Stimulated activated CD4-positive, alpha-beta T cell treated with anti-CD3 and anti-CD28 coated beads, TNF-alpha, amount 100 ng/mL, for 24 hours (primary cell): ENCODE measurements around the gene DPF1.
"Not testable (repeated sequence)": the region's sequence is repeated elsewhere in the genome, so short reads cannot be mapped to it uniquely, and the experiment has no call there.

Experiments used
- DNase-seq, 3 experiments: peaks; one replicate each; pipeline ENCODE4 v3.0.0-alpha.2; 2020; ENCODE audit warnings: low read depth in 3 of 3

Gene DPF1

DNA sequence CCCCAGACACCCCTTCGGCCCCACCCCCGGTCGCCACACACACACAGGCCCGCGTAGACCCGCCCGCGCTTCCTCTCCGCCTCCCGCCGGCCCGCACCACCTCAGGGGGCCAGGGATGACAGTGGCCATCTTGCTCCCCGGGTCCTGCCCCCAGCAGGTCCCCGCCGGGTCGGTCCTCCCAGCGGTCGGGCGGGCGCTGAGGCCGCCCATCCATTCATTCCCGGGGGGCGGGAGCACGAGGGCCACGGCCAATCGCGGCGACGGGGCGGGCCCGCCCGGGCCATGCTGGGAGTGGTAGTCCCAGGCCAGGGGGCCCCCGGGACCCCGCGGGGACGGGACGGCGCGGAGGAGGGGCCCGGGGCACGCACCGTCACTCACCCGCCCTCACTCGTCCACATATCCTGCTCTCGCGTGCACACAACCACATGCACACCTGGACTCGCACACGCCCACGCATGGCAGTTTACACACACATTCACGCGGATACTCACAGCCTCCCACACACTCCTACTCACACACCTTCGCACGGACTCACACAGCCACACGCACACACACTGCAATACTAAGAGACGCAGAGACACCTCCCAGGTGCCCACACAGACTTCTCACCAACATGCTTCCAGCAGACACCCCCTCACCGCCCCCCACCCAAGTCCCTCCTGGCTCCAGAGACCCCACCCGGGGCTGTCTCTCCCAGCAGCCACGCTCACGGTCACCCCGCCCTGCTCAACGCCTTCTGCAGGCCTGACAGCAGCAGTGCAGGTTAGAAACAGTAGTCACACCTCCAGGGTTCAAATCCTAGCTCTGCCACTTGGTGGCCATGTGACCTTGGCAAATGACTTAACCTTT, at the start of gene DPF1:
DPF1 (minus strand) TSS at position 209 of the 849 bp plus-strand sequence; CDS start at position 129, 80 bp downstream.
- DNase-seq, result peak; percentile 9 to 61 (median 25)

DNA sequence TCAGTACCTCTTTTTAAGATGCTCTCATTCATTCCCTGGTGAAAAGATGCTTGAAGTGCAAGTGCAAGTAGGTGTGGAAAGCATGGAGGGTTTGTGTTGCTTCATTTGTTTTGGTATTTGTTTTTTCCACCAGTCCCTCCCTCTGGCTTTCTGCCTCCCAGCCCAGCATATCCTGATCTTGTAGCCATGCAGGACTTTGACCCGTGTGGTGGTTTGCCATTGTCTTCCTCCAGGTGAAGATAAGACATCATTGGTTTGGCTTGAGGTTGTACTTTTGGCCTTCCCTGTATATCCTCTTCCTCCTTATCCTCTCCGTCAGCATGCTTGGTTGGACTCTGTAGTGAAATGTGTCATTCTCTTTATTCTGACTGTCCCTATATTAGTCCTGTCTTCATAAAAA, 49.5 kb upstream of the DPF1 start:
- no peak for DNase-seq

DNA sequence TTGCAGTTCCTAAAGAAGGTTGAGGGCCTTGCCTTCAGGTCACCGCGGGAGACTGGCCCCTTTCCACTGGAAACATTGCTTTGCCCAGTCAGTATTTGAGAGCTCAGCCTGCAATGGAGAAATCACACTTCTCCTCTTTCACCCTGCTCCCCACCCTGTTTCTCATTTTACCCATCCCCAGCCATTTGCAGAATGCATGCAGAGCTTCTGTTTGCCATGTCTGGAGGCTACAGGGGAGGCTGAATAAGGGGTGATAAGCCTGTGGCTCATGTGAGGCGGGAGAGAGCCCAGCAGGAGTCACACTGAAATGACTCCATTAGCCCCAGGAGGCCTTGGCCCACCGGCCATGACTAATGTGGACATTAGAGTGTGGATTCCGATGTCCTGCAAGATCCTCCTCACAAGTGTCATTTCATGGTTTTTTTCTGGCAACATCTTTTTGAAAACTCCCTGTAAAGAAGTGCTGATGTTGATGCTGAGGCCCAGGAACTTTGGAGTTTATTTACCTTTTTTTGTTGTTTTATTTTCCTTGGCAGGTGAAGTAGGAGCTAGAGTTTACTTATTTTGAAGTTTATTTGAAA, 46.7 kb upstream of the DPF1 start:
- no peak for DNase-seq

DNA sequence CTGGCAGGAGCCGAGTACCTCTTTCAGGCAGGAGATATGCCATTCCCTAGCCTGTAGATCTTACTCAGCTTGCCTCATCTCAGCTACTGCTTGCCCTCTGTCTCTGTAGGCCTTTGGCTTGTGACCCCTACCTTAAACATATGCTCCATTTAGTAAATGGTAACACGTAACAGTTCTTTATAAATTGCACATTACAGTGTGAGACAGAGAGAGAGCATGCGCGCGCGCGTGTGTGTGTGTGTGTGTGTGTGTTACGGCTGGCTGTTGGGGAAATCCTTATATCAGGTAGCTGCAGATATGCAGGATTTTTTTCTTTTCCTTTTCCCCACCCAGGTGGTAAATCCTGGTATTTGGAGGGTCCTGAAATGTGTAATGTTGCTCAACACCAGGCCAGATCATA, 44.5 kb upstream of the DPF1 start:
- no peak for DNase-seq

DNA sequence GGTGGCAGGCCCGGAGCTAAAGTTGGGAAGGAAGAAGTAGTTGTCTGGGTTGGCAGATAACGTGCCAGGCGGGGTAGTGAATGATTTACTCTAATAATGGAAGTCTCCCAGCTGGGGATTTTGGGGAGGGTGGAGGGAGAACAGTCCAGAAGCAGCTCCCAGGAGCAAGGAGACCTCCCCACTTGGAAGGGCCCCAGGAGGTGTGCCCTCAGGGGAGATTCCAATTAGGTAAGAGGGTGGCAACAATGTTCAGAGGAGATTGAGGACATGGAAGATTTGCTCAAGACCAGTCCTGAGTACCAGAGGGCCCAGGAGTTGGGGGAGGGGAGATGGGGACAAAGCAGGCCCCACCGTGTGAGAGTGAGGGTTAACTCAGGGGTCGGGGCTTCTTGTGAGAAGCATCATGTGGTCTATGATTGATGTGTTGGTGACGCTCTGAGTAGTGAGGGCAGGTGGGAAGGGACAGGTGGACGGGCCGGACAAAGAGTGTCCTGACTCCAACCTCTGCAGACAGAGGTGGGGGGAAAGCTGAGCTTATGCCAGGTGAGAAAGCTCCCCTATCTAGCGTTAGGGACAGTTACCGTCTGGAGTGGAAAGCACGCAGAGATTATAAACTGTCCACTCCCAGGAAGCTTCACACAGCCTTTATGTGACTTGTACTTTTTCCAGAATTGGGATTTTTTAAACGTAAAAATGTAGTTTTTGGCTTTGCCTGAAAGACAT, 43.9 kb upstream of the DPF1 start:
- no peak for DNase-seq

DNA sequence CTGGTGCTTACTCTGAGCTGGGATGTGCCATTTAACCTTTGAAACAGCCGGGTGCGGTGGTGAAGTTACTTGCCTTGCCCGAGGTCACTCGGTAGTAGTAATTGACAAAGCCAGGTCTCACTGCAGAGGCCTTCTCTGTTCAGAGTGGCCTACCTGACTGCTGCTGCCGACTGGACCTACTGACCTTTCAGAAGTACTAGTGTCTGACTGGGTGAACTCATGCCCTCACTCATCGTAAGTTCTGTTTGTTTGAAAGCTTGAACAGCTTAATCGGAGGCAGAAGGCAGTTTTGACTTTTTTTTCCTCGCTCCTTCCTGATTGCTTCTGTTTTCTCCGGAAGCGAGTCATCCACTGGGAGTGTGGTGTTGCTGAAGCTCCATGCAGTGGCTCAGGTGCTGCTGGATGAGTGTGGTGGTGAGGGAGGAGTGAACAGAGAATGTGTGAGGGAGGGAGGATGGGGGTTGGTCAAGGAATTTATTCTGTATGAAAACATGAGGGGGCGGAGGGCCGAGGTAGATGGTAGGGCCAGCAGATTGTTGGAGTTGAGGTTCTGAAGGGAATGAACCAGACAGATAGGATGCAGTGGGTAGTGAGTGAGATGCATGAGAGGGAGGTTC, 43.1 kb upstream of the DPF1 start:
- no peak for DNase-seq

DNA sequence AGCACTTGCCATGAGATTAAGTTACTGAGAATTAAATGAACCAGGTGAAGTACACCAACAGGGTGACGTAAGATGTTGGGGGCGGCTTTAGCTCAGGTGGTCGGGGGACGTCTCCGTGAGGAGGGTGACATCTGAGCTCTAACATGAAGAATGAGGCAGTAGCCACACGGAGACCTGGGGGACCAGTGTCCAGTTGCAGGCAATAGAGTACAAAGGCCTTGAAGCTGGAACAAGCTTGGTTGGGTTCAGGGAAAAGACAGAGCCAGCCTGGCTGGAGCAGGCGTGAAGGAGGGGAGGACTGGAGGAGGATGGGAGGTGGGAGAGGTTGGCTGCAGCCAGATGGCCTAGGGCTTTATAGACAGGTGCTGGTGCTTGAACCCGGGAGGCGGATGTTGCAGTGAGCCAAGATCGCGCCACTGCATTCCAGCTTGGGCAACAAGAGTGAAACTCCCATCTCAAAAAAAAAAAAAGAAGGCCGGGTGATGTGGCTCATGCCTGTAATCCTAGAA, 42.0 kb upstream of the DPF1 start:
- no peak for DNase-seq

DNA sequence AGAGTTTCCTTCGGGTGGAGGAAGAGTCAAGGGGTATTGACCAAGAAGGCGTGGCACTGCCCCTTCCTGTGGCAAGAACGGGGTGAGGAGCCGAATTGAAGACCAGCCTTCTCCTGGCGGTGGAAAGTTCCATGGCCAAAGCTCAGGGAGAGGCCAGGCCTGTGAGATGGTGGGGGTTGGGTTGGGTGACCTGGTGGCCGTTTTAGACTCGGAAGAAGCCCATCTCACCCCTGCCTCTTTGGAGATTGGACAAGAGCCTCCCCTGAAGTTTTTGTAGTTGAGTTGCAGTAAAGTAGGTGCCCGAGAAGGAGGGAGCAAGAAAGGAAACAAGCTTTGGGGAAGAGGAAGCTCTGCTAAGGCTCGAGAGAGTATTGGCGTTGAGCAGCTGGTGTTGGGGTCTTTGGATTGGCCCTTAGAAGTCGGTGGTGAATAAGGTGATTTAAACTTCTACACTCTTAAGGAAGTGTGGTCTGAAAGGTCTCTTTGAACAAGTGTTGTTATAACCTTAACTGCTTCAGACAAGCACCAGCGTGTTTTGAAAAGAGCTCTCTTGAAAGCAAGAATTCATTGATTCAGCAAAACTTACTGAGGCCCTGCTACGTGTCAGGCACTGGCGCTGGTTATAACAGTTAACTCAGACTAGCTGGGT, 41.3 kb upstream of the DPF1 start:
- DNase-seq, result no peak

DNA sequence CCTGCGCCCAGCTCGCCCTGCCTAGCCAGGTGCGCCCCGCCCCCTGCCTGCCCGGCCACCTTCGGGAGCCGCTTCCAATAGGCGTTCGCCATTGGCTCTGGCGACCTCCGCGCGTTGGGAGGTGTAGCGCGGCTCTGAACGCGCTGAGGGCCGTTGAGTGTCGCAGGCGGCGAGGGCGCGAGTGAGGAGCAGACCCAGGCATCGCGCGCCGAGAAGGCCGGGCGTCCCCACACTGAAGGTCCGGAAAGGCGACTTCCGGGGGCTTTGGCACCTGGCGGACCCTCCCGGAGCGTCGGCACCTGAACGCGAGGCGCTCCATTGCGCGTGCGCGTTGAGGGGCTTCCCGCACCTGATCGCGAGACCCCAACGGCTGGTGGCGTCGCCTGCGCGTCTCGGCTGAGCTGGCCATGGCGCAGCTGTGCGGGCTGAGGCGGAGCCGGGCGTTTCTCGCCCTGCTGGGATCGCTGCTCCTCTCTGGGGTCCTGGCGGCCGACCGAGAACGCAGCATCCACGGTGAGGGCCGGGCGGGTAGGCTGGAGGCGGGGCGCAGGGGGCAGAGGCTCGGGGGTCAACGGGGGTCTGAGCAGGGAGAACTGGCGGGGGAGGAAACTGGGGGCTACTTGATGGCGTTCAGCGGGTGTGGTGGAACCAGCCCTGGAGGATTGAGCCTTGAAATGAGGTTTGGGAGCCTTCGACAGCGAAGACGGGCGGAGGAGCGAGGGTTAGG, 40.6 kb upstream of the DPF1 start, which contains the start of gene SPINT2:
SPINT2 (plus strand) TSS at position 88 of the 727 bp plus-strand sequence; CDS start at position 408, 320 bp downstream.
- DNase-seq, result peak in 1 of 3 experiments; percentile 35

DNA sequence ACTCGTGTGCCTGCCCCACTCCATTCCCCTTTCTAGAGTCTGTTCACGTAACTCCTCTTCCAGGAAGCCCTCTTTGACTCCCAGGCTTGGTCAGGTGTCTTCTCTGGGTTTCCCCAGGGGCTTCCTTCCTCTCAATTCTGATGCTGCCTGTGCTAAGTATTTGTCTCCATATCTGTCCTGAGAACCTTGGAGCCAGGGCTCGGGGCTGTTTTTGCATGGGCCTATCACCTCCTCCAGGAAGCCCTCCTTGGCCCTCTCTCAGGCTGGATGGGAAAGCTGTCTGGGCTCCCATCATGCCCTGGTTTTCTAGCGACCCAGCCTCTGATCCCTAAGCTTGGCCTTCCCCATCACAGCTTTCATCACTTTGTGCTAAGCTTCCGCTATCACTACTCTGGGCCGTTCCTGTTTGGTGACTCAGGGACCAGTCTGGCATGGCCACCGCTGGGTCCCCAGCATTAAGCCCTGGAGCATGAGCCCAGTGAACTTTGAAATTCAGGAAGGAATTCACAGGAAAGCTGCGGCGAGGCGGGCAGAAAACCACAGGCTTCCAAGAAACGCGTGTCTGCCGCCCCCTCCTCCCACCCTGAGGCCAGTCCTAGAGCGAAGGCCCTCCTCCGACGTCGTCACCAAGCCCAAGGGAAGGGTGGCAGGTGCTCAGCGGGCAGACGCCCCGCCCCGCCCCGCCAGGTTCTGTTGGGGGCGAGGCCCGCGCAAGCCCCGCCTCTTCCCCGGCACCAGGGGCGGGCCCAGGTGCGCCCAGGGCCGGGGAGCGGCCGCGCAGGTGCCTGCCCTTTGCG, 39.9 kb upstream of the DPF1 start:
- peak; percentile 27 to 83 (median 40) for DNase-seq

DNA sequence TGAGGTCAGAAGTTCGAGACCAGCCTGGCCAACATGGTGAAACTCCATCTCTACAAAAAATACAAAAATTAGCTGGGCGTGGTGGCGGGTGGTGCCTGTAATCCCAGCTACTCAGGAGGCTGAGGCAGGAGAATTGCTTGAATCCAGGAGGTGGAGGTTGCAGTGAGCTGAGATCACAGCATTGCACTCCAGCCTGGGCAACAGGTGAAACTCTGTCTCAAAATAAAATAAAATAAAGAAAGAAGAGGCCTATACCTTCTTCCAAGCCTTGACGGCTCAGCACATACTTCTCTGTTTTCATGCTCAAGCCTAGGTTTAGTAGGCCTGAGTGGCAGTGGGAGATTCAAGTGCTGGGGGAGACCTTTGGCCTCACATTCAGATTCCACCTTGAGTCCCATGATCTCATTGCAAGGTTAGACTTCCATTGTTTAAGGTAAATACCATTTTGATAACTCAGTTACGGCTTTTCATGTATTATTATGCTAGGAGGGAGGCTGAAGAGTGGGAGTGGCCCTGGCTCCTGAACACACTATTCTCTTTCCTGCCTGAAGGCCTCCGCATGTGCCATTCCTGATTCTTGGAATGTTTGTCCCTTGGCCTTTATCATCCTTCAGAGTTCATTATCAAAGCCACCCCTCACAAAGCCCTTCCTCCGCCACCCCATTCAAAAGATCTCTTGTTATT, 38.7 kb upstream of the DPF1 start:
- DNase-seq, result no peak

DNA sequence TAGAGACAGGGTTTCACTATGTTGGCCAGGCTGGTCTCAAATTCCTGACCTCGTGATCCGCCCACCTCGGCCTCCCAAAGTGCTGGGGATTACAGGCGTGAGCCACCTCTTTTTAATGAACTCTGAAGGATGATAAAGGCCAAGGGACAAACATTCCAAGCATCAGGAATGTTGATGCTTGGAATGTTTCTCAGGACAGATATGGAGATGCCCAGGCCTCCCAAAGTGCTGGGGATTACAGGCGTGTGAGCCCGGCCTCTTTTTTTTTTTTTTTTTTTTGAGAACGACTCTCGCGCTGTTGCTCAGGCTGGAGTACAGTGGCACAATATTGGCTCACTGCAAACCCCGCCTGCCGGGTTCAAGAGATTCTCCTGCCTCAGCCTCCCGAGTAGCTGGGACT, 37.9 kb upstream of the DPF1 start:
- DNase-seq, result not testable (repeated sequence)

DNA sequence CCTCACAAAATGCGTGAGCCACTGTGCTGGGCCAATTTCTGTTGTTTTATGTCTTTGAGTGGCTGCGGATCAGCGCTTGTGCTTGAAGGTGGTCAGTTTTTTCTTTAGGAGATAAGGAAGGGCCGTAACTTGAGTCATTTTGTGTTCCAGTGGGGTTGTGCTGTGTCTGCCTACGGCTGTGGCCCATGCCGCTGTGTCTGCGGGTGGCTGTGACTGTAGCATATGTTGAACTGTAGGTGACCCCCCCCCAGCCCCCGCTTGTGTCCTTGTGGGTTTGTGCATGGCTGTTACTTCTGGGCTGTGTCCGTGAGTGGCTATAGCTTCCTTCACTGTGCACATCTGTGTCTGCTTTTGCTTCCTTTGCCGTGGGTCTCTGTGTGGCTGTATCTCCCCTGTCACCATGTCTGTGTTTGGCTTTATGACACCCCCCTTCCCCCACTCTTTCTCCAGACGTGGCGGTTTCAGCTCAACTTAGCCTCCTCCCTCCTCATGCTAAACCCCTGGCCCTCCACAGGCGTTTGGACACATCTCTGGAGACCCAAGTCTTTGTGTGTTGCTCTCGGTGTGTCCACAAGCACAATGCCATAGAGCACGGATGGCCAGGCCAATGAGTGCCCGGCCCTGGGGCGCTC, 31.5 kb upstream of the DPF1 start:
- DNase-seq, result no peak

DNA sequence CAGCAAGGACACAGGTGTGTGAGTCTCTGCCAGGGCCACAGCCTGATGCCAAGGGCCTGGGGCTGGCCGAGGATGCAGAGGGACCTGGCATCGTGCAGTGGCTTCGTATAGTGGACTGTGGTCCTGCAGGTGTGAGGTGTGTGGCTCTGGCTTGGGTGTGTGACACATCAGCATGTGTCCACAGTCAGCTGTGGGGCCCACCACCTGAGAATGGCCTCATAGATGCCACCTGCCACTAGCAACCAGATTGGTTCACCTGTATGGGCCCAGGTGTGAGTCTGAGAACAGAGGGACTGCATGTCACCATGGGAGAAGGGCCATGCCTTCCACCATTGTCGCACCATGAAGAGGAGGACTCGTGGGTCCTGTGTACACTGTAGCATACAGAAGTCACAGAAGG, 29.8 kb upstream of the DPF1 start:
- DNase-seq, result no peak

DNA sequence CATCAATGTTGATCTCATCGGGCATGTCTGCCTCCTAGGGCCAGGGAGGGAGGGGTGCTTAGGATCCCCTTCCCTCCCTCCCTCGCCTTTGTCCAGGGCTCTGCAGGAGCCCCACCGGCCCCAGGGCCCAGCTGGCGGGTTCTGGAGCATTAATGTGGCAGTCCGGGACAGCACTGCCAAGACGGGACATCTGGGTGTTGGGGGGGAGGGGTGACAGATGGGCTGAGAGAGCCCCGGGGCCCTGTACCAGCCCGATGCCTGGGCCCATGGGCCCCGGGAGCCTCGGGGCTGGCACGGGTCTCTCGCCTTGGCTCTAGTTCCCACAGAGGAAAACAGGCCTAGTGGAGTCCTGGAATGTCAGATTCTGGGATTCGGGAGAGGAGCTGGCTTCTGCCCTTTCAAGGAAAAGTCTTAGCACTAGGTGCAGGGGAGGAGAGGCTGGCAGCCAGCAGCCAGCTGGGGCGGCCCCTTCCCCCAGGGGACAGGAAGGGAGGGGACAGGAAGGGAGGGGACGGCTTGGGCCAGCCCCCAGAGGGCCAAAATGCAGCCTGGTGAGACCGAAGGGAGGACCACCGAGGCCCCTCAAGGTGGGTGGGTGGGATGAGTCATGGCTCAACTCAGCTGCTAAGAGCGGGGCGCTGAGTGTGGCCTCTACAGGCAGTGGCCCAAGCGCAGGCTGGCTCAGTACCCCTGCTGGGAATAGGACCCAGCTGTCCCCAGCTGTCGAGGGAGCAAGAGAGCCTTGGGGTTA, 29.1 kb upstream of the DPF1 start:
- DNase-seq, result no peak

DNA sequence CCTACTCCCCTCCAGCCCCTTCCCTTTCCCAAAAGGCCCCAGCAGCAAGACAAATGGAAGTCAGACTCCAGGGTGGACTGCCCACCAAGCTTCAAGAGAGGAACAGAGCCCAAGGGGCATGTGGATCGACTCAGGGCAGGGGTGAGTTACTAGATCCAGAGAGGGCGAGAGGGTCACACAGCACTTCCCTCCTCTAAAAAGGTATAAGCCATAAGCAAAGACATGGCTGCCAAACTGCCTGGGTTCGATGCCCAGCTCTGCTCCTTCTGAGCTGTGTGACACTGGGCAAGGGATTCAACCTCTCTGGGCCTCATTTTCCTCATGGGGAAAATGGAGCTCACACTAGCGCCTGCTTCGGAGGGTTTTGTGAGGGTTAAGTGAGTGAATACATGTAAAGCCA, 28.4 kb upstream of the DPF1 start:
- no peak for DNase-seq

DNA sequence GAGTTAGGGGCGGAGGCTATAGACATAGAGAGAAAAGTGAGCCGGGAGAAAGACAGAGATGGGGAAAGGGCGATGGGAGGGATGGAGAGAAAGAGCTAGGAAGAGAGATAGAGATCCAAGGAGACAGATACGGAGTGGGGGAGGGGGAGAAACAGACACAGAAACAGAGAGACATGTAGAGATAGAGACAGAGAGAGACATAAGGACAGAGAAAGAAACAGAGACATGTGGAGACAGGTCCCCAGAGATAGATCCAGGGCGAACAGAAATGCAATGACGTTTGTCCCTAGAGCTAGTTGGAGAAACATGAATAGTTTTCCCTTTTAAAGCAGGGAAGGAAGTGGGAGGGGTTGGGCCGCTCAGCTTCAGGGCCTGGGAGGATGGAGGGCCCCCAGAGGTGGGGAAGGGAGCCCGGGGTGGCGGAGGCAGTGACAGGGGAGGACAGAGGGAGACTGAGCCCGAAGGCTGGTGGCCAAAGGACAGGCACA, 27.6 kb upstream of the DPF1 start:
- DNase-seq, result no peak
